Eye (tissue), 1 donor: ENCODE measurements around the gene MYO1D.

Experiments
- DNase-seq: peaks from one replicate; pipeline ENCODE4 v3.0.0-alpha.2; 2015

Gene MYO1D

DNA sequence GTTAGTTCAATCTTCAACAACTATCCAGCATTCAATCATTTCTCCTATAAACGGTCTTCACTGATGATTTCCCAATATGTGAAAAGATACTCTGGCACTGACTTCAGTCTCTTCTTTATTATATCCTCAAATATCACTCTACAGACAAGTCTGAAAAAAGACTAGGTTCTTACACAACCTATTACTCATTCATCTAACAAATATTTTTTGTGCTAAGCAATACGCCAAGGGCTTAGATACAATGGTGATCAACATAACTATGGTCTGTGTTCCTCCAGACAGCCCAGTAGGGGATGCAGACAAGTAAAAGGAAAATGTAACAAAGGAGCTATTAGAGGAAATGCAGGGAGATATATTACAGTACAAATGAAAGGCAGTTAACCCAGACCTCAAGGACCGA lies 63.9 kb downstream of the MYO1D start:
- DNase-seq = no peak

DNA sequence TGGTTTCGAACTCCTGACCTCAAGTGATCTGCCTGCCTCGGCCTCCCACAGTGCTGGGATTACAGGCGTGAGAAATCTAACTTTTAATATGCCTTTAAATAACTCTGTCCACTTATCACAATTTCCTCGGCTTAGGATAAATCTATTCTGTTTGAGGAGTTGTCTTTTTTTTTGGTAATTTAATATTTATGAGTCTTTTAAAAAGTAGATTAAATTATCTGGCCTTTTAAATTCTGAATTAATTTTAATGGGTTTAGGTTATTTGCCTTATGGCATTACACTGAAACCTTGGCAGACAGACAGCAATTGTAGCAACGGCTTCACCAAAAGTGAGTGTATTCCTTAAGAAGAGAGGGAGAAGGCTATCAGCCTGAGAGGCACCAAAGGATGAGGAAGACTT lies 66.2 kb downstream of the MYO1D start:
- DNase-seq = no peak

- no peak for DNase-seq
These were observed 69.3 kb downstream of the MYO1D start for GRCh38 chr17:32807577-32807976.

DNA sequence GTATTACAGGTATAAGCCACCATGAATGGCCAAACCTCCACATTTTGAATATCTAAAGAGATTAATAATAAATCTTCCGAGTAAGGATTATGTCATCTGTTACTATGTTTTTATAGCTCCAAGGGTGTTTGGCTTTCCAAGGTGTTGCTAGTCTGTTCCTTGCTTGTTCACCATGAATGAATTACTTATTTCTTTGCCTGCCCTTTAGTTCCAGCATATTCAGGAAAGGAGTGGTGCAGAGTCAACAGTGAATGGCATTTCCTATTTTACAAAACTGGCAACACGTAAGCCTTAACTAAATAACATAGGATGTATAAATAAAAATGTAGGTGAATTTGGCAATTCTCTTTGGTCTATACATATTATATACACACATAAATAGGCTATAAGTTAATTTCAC lies 70.3 kb downstream of the MYO1D start:
- DNase-seq = no peak

DNA sequence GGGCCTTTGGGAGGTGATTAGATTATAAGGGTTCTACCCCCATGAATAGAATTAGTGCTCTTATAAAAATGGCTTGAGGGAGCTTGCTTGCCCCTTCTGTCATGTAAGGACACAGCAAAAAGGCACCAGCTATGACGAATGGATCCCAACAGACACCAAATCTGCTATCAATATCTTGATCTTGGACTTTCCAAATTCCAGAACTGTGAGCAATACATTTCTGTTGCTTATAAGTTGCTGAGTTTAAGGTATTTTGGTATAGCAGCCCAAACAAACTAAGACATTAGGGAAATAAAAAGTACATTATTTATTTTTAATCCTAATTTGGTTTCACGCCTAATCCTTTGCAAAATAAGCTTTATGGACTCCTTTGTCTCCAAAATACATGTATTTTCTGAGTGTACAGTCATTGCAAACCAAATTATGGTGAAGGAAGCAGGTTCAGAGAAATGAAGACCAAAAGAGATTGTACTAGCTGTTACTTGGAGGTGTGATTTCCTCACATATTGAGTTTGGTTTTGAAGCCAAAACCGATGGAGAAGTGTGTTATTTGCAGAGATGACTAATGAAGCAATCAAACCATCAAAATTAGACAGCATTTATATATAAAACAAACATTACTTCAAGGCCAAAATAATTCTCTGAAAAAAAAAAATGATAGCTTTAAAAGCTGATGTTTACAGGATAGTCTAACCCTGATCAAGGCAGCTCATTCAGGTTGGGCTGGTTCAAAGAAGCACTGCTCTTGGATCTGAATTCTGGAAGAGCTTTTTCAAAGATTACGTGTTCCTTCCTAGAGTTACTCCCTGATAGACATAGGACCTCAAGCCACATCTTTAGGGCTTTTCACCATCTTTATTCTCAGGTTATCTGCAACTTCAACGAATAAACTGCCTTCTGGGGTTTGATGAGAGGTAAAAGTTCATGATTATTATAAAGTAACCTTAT lies 71.6 kb downstream of the MYO1D start:
- DNase-seq = no peak

GRCh38 chr17:32803544-32803943 lies 73.4 kb downstream of the MYO1D start:
- peak; percentile 13 for DNase-seq

- DNase-seq = no peak
These were observed 74.6 kb downstream of the MYO1D start for GRCh38 chr17:32802306-32802705.

GRCh38 chr17:32801641-32802040 lies 75.3 kb downstream of the MYO1D start:
- DNase-seq = no peak

- DNase-seq = no peak
These were observed 75.7 kb downstream of the MYO1D start for GRCh38 chr17:32801193-32801592.

- no peak for DNase-seq
These were observed 78.0 kb downstream of the MYO1D start for GRCh38 chr17:32798938-32799337.

- DNase-seq = no peak
These were observed 81.5 kb downstream of the MYO1D start for GRCh38 chr17:32795339-32795979.

DNA sequence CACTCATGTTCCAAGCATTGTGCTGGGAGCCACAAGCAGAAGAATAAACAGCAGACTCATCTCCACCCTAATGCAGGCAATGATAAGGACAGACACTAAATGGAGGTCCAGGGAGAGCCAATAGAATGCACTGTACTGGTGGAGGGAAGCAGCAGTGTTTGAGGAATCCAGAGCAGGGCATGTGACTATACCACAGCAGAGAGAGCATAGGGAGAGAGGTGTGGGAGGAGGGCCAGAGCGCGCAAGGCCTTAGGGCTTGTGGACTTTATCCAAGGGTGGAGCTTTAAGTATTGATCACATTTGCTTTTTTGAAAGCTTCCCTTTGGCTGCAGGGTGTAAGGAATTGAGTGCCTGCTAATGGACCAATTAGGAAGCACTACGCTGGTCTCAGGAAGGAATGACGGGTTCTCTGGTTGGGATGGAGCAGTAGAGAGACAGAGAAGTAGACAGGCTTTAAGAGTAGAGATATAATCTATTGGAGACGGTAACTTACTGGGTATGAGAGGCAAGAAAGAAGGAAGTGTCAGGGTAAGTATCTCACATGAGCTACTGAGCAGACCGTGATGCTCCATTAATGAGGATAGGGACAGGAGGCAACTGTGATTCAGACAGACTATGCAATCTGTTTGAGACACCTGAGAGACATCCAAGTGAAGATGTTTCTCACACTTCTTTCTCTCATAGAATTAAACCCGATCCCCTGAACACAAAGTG lies 82.2 kb downstream of the MYO1D start:
- DNase-seq = peak; percentile 8

DNA sequence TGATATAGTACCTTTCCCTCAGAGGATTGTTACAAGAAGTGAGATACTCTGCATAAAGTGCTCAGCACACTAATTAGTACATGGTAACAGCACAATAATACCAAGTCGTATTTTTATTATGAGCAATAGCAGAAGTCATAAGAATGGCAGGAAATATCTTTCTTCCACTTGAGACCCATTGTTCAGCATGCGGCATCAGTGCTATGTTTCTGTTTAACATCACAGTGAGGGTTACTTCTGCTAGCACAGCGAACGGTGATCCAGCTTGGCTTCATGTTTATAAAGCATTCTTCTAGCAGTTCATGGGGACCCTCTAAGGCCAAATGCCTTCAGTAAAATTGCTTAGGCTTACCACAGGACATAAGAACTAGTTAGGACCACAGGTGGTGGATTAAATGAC lies 83.1 kb downstream of the MYO1D start:
- no peak for DNase-seq

DNA sequence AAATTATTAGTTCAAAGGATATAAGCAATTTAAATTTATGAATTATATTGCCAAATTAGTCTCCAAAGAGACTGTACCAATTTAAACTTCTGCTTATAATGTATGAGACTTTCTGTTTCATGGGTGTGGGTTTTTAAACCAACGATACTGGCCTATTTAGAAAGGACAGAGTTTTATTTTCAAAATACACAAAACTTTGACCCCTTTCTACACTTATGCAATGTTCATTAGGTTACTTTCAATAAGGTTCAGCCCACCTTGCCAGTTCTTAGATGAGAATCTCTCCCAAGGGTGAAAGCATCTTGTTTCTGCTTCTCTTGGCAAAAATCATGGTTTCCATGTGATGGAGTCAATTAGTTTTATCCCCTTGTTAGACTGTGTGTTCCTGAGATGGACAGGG lies 84.7 kb downstream of the MYO1D start:
- DNase-seq = no peak

- DNase-seq = no peak
These were observed 90.8 kb downstream of the MYO1D start for GRCh38 chr17:32786169-32786568.

GRCh38 chr17:32784113-32784512 lies 92.8 kb downstream of the MYO1D start:
- DNase-seq = no peak

- DNase-seq = peak; percentile 75
These were observed 93.3 kb downstream of the MYO1D start for GRCh38 chr17:32783602-32784001.

DNA sequence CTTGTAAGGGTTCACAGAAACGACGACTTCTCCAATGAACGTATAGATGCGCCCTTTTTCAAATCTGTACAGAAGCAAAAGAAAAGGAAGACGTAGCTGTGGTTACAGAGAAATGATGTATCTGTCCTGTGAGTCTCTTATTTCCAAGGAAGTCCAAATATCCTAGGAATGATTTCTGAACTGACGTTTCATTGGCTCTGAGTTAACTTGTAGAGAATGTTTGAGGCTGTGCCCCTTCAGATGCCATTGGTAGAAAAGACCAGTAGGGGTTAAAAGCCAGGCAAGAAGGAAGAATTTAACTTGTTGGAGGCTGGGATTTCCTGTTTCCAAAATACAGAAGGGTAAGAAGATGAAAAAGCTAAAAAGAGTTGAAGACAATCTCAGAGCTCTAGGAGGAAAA lies 96.2 kb downstream of the MYO1D start:
- DNase-seq = no peak

GRCh38 chr17:32777922-32778321 lies 99.0 kb downstream of the MYO1D start:
- no peak for DNase-seq

DNA sequence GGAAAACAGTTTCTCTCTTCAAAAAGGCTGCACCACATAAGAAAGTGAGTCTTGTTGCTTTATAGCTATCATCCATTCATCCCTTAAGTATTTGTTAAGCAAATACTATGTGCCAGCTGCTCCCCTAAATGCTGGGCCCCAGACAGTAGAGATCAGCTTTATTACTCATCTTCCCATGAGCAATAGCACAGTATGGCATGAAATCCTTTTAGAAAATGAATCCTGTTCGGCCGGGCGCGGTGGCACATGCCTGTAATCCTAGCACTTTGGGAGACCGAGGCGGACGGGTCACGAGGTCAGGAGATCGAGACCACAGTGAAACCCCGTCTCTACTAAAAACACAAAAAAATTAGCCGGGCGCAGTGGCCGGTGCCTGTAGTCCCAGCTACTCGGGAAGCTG lies 99.5 kb downstream of the MYO1D start:
- no peak for DNase-seq

GRCh38 chr17:32774695-32775084 lies 102.2 kb downstream of the MYO1D start:
- no peak for DNase-seq

- DNase-seq = no peak
These were observed 102.8 kb downstream of the MYO1D start for GRCh38 chr17:32773856-32774694.
